AG10803 (cell line): ENCODE data around the gene ITGAV.
A peak's percentile ranks its signal among the peaks of the same experiment; 100 is the strongest.

Experiments used
- DNase-seq: peaks from one replicate; pipeline ENCODE4 v3.0.0; 2010; ENCODE audit warnings: low read depth
- H3K4me3 ChIP-seq: 2 replicates; pipeline ENCODE4 v1.5.1; 2011; ENCODE audit warnings: mild to moderate bottlenecking, low read length, control low read depth
- CTCF ChIP-seq: conservative IDR thresholded peaks from 2 replicates; pipeline ENCODE4 v1.5.1; 2011; ENCODE audit warnings: mild to moderate bottlenecking, low read length, control low read depth, inconsistent platforms

ITGAV gene

GRCh38 chr2:186573531-186573930 is 16.3 kb upstream of the ITGAV start:
- TF ChIP-seq CTCF, result no peak
- no peak overlapping the region for H3K4me3 ChIP-seq
- DNase-seq, result no peak

- no peak for TF ChIP-seq CTCF
- H3K4me3 ChIP-seq, result no peak overlapping the region
- DNase-seq, result peak; percentile 98
These were observed 14.6 kb upstream of the ITGAV start for GRCh38 chr2:186575302-186575701.

GRCh38 chr2:186575856-186576255 is 14.0 kb upstream of the ITGAV start:
- no peak overlapping the region for H3K4me3 ChIP-seq
- TF ChIP-seq CTCF, result no peak
- no peak for DNase-seq

GRCh38 chr2:186576614-186577013 is 13.2 kb upstream of the ITGAV start:
- no peak overlapping the region for H3K4me3 ChIP-seq
- DNase-seq, result peak; percentile 63

GRCh38 chr2:186582698-186583097 is 7.2 kb upstream of the ITGAV start:
- no peak overlapping the region for H3K4me3 ChIP-seq
- no peak for TF ChIP-seq CTCF
- no peak for DNase-seq

More at GRCh38 chr2:186576614-186577013, 13.2 kb upstream of the ITGAV start:
- no peak for TF ChIP-seq CTCF

- H3K4me3 ChIP-seq, result no peak overlapping the region
- no peak for DNase-seq
- no peak for TF ChIP-seq CTCF
These were observed 5.8 kb upstream of the ITGAV start for GRCh38 chr2:186584053-186584452.

GRCh38 chr2:186588421-186588820 is 1.4 kb upstream of the ITGAV start:
- no peak for TF ChIP-seq CTCF
- H3K4me3 ChIP-seq, result no peak overlapping the region
- no peak for DNase-seq
